Frontal cortex (tissue), 4 donors: ENCODE results near the gene LRFN4. TPM values are rescaled to one million over a fixed set of nuclear protein-coding genes. Genes with fewer than 3 reads are reported as not detected.
"Not testable (repeated sequence)": the region's sequence is repeated elsewhere in the genome, so short reads cannot be mapped to it uniquely, and the experiment has no call there.

Source experiments
- DNase-seq, 2 donors: peaks; one replicate each; pipeline ENCODE4 v3.0.0; 2012; ENCODE audit warnings: low spot score in 2 of 2
- FAIRE-seq: peaks from 2 replicates; lab custom pipeline; 2012; peaks lifted over from hg19 to GRCh38; lab: Jason Lieb, UNC
- total RNA-seq: library from RNA; depleted of rRNA; stranded (reverse); fragments of >200 nt; gene quantifications from one replicate; pipeline ENCODE4 v1.2.3, GENCODE V29; 2014
- donor health status: control.
- donor health status: control.
- donor health status: control.

LRFN4 gene
- total RNA-seq: 44.0 TPM

GRCh38 chr11:66856496-66857233 is at the start of gene LRFN4:
Gene LRFN4 (plus strand): TSS chr11:66857064. CDS start chr11:66857745, 681 bp downstream.
- DNase-seq (peak; percentile 90 to 93), FAIRE-seq (no peak)

GRCh38 chr11:66809592-66809991 is 47.3 kb upstream of the LRFN4 start:
- DNase-seq: no peak
- no peak for FAIRE-seq

- DNase-seq: no peak
- no peak for FAIRE-seq
Measured at GRCh38 chr11:66810576-66811185, 46.2 kb upstream of the LRFN4 start.

GRCh38 chr11:66814678-66815077 is 42.2 kb upstream of the LRFN4 start:
- DNase-seq (no peak), FAIRE-seq (no peak)

GRCh38 chr11:66815646-66816045 is 41.2 kb upstream of the LRFN4 start:
- no peak for DNase-seq
- FAIRE-seq: no peak

- FAIRE-seq (no peak), DNase-seq (no peak)
Measured at GRCh38 chr11:66818231-66818955, 38.5 kb upstream of the LRFN4 start.

GRCh38 chr11:66820381-66820780 is 36.5 kb upstream of the LRFN4 start:
- no peak for DNase-seq
- no peak for FAIRE-seq

GRCh38 chr11:66820901-66821300 is 36.0 kb upstream of the LRFN4 start:
- no peak for DNase-seq
- no peak for FAIRE-seq

GRCh38 chr11:66823700-66824099 is 33.2 kb upstream of the LRFN4 start:
- no peak for FAIRE-seq
- no peak for DNase-seq

- not testable (repeated sequence) for FAIRE-seq, DNase-seq
Measured at GRCh38 chr11:66824573-66824972, 32.3 kb upstream of the LRFN4 start.

- DNase-seq (no peak), FAIRE-seq (no peak)
Measured at GRCh38 chr11:66834539-66834845, 22.4 kb upstream of the LRFN4 start.

- no peak for FAIRE-seq
- no peak for DNase-seq
Measured at GRCh38 chr11:66834943-66835342, 21.9 kb upstream of the LRFN4 start.

- no peak for FAIRE-seq
Measured at GRCh38 chr11:66835768-66836405, 21.0 kb upstream of the LRFN4 start.

GRCh38 chr11:66840317-66841091 is 16.4 kb upstream of the LRFN4 start:
- DNase-seq (no peak), FAIRE-seq (no peak)

More at GRCh38 chr11:66835768-66836405, 21.0 kb upstream of the LRFN4 start:
- DNase-seq: no peak

- FAIRE-seq (no peak), DNase-seq (no peak)
Measured at GRCh38 chr11:66841861-66842260, 15.0 kb upstream of the LRFN4 start.

GRCh38 chr11:66842501-66842895 is 14.4 kb upstream of the LRFN4 start:
- FAIRE-seq: no peak
- peak in 1 of 2 donors; percentile 33 for DNase-seq

- FAIRE-seq: no peak
- peak; percentile 96 to 98 for DNase-seq
Measured at GRCh38 chr11:66842896-66843775, 13.7 kb upstream of the LRFN4 start, which contains the start of gene RCE1. Gene RCE1 (plus strand): TSS chr11:66843441. CDS start chr11:66843456, 15 bp downstream.

- peak in 1 of 2 donors; percentile 16 for DNase-seq
- no peak for FAIRE-seq
Measured at GRCh38 chr11:66843776-66844495, 12.9 kb upstream of the LRFN4 start.
